Measurements from ENCODE around the gene EFTUD2. TPM values are rescaled to one million over a fixed set of nuclear protein-coding genes. Genes with fewer than 3 reads are reported as not detected.

EFTUD2 gene
- total RNA-seq, 1 experiment from 2014 or later, result 119 TPM

DNA sequence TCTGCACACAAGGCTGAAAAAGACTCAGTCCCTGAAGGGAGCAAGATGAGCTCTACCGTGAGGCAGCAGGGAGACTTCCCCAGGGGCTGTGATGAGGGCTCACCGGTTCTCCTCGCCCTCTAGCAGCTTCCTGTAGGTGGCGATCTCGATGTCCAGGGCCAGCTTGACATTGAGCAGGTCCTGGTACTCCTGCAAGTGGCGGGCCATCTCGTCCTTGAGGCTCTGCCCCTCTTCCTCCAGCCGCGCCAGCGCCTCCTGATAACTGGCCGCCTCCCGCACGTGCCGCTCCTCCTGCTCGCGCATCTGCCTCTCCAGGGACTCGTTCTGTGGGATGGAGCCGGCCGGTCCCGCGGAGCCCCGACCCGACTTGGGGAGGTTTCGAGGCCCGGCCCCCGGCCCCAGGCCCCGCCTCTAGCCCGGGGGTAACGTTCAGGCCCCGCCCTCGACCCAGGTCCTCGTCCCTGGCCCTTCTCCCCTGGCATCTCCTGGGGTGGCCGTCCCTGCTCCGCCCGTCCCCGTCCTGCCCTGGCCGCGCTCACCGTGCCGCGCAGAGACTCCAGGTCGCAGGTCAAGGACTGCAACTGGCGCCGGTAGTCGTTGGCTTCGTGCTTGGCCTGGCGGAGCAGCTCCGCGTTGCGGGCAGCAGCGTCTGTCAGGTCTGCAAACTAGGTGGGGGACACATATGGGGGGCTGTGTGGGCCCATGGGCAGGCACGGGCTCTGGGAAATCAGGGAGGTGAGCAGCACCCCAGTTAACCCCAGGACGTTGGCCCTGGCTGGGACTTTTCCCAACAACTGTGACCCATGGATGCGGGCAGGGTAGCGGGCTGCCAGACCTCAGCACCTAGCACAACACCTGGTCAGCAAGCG is 12.1 kb upstream of the EFTUD2 start:
- Mint-ChIP-seq H3K36me3 (ENCODE audit: insufficient read depth, unreplicated experiment) (no peaks in the 10 kb centered on the region), H3K4me1 (ENCODE audit: insufficient read depth, unreplicated experiment) (peaks cover 24% of the 10 kb centered on the region), H3K27me3 (ENCODE audit: insufficient read depth, unreplicated experiment) (no peaks in the 10 kb centered on the region), H3K27ac (ENCODE audit: low read depth, unreplicated experiment) (no peak overlapping the region), H3K9me3 (ENCODE audit: unreplicated experiment) (no peaks in the 10 kb centered on the region), H3K4me3 (ENCODE audit: unreplicated experiment) (no peak overlapping the region)
- CTCF ChIA-PET, result interaction anchor here (0.6 to 2.5 kb wide), 4 partner anchors 9 to 382 kb away, joined by 3 to 12 read pairs (median 4); no protein-coding TSS in a partner anchor
- BruUV-seq (replicated peaks), result no TSS peak
- peak; percentile 36 for DNase-seq (ENCODE audit: unreplicated experiment)
- intact Hi-C loops (cut with micrococcal nuclease), result no loop called here
- TF ChIP-seq, protein P1, sequence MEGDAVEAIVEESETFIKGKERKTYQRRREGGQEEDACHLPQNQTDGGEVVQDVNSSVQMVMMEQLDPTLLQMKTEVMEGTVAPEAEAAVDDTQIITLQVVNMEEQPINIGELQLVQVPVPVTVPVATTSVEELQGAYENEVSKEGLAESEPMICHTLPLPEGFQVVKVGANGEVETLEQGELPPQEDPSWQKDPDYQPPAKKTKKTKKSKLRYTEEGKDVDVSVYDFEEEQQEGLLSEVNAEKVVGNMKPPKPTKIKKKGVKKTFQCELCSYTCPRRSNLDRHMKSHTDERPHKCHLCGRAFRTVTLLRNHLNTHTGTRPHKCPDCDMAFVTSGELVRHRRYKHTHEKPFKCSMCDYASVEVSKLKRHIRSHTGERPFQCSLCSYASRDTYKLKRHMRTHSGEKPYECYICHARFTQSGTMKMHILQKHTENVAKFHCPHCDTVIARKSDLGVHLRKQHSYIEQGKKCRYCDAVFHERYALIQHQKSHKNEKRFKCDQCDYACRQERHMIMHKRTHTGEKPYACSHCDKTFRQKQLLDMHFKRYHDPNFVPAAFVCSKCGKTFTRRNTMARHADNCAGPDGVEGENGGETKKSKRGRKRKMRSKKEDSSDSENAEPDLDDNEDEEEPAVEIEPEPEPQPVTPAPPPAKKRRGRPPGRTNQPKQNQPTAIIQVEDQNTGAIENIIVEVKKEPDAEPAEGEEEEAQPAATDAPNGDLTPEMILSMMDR (IDR thresholded peaks at IDR 0.05; ENCODE audit: unreplicated experiment), result no peak
- POLR2A ChIA-PET, result no interaction called here

DNA sequence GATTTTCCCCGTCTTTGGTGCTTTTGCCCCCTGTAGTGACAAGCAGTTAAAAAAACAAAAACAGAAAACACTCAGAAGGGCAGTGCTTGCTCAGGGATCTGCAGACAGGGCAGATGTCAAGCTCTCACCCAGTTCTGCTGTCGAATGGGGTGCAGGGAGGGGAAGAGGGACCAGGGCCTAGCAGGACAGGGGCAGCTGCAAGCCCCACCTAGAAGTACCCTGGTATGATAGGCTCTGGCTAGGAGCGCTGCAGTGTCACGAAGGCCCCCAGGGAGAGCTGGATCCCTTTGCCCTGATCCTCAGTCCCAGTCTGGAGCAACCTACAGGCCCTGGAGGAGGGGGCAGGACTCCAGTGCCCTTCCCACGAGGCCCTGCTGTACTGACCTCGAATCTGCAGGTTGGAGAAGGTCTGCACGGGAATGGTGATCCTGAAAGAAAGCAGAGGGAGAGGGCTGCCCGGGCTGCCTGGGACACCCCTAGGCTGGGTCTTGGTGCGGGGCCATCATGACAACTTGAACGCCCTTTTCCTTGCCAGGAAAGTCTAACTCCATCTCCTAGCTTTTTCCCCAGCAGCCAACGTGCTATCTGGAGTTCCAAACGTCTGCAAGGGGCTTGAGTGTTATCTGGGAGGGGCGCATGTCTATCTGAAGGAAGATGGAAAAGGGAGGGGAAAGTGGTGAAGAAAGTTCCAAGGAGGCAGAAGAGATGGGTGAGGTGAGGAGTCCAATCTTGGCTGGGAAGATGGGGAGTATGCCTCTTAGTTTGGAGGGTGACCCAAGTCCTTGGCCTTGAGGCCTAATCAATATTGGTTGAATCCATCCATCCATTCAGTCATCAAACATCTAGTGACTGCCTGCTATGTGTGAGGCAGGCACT is 11.2 kb upstream of the EFTUD2 start:
- ChIA-PET CTCF (interaction anchor here (0.6 to 2.5 kb wide), 7 partner anchors 8 to 225 kb away, joined by 3 to 17 read pairs (median 4); partner anchors contain the start of gene ACBD4), POLR2A (interaction anchor here (0.6 to 3.3 kb wide), 5 partner anchors 11 to 215 kb away, joined by 3 to 21 read pairs (median 5); partner anchors contain the start of genes EFTUD2 and NMT1)
- no peaks in the 10 kb centered on the region for H3K9me3 Mint-ChIP-seq (ENCODE audit: unreplicated experiment)
- no peaks in the 10 kb centered on the region for H3K36me3 Mint-ChIP-seq (ENCODE audit: insufficient read depth, unreplicated experiment)
- no peak overlapping the region for H3K4me3 Mint-ChIP-seq (ENCODE audit: unreplicated experiment)
- peaks cover 27% of the 10 kb centered on the region for H3K4me1 Mint-ChIP-seq (ENCODE audit: insufficient read depth, unreplicated experiment)
- H3K27me3 Mint-ChIP-seq (ENCODE audit: insufficient read depth, unreplicated experiment), result no peaks in the 10 kb centered on the region
- TF ChIP-seq, protein P1 (IDR thresholded peaks at IDR 0.05; ENCODE audit: unreplicated experiment), result no peak
- BruUV-seq (replicated peaks), result no TSS peak
- intact Hi-C loops (cut with micrococcal nuclease), result no loop called here
- DNase-seq (ENCODE audit: unreplicated experiment), result no peak
- no peak overlapping the region for H3K27ac Mint-ChIP-seq (ENCODE audit: low read depth, unreplicated experiment)

DNA sequence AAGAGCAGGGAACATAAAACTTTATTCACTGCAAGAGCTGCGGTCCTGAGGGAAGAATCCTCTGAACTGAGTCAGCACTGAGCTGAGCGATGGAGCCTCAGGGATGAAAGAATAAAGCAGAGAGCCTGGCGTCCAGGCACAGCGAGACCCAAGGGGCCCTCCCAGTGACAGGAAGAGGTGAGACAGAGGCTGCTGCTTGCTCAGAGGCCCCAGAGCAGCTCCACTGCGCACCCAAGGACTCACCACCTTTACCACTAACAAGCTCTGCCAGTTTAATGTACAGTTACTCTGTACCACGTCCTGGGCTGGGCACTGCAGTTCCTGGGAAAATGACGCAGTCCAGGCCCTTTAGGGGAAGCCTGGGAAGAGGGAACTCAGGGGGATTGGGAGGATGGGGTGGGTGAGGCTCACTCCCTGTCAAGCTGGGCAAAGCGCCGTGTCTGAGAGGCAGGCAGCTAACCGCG is 10.5 kb upstream of the EFTUD2 start:
- TF ChIP-seq, protein P1 (IDR thresholded peaks at IDR 0.05; ENCODE audit: unreplicated experiment), result no peak
- intact Hi-C loops (cut with micrococcal nuclease), result loop anchor here (10.0 kb wide), 1 partner anchor 185 kb away; no protein-coding TSS in a partner anchor
- DNase-seq (ENCODE audit: unreplicated experiment), result peak; percentile 70
- Mint-ChIP-seq H3K27ac (ENCODE audit: low read depth, unreplicated experiment) (no peak overlapping the region), H3K4me3 (ENCODE audit: unreplicated experiment) (no peak overlapping the region), H3K9me3 (ENCODE audit: unreplicated experiment) (no peaks in the 10 kb centered on the region), H3K4me1 (ENCODE audit: insufficient read depth, unreplicated experiment) (peaks cover 32% of the 10 kb centered on the region), H3K27me3 (ENCODE audit: insufficient read depth, unreplicated experiment) (no peaks in the 10 kb centered on the region), H3K36me3 (ENCODE audit: insufficient read depth, unreplicated experiment) (no peaks in the 10 kb centered on the region)
- no TSS peak for BruUV-seq (replicated peaks)
- ChIA-PET CTCF (interaction anchor here (0.6 to 2.5 kb wide), 8 partner anchors 7 to 226 kb away, joined by 3 to 17 read pairs (median 4); partner anchors contain the start of gene ACBD4), POLR2A (interaction anchor here (0.6 to 3.3 kb wide), 5 partner anchors 10 to 215 kb away, joined by 3 to 21 read pairs (median 5); partner anchors contain the start of genes EFTUD2 and NMT1)
